Mesenteric fat pad (tissue), 1 donor: Measurements from ENCODE around the gene FRMD3. TPM values are rescaled to one million over a fixed set of nuclear protein-coding genes. Genes with fewer than 3 reads are reported as not detected.
A peak's percentile ranks its signal among the peaks of the same experiment; 100 is the strongest.

Experiments used
- DNase-seq: peaks from one replicate; pipeline ENCODE4 v3.0.0-alpha.2; 2020; ENCODE audit warnings: low spot score
- total RNA-seq: library from RNA; stranded (reverse); fragmentation: NEBNext Ultra II Directional; extraction: Animal tissue kit (Norgen Biotek cat#: 25700); gene quantifications from one replicate; pipeline ENCODE4 v1.2.1, GENCODE V29; 2021
- donor health status: DM: yes; HTN: yes; CAD: no.

FRMD3 gene
- total RNA-seq, 1 donor from 2014 or later = 11.7 TPM

DNA sequence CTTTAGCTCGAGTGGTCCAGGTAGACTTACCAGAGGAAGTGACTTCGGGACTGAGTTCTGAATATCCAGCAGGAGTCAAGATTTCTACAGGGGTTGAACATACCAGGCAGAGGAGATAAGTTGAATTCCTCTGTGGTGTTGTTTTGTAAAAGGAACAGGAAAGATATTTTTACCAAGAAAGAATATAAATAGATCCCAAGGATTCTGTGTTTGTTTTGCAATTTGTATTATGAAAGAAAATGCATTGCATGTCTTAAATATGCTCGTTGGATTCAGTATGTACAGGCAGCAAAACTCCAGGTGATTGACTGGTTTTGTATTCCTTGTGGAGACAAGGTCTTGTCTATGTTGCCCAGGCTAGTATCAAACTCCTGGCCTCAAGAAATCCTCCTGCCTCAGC, 197.8 kb downstream of the FRMD3 start:
- no peak for DNase-seq

DNA sequence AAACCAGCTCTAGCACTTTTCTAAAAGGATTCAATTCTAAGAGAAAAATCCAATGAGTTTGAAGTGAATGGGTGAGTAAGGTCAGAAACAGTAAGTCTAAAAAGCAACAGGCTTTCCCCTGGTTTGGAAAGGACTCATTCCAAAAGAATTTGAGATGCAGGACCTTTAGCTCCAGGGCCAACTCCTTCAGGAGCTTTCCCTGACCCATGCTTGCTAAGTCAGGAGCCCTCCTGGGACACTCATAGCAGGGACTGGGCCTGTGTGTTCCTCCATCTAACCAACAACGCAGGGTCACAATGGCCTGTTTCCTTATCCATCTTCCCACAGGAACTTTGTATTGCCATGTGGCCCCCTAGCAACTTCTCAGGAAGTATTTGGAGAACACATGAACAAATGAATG, 198.8 kb downstream of the FRMD3 start:
- no peak for DNase-seq

- no peak for DNase-seq
These were observed 201.5 kb downstream of the FRMD3 start for GRCh38 chr9:83336706-83337105.

DNA sequence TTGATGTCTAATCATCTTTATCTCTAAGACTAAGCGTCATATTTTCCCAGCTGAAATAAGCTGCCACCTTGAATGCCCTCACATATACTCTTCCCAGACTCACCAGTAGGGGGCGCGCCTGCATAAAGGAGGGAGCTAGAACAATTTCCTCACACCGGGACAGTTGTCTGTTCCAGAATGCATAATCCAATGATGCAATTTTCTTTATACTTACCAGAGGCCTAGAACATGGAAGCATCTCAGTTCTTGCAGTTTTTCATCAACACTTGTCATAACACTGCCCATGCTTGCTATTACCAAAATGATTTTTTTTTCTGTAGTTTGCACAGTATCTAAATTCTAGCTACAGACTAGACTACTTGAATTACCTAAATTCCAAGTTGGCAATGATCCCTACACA, 203.9 kb downstream of the FRMD3 start:
- DNase-seq = no peak

- no peak for DNase-seq
These were observed 207.7 kb downstream of the FRMD3 start for GRCh38 chr9:83330207-83331196.

DNA sequence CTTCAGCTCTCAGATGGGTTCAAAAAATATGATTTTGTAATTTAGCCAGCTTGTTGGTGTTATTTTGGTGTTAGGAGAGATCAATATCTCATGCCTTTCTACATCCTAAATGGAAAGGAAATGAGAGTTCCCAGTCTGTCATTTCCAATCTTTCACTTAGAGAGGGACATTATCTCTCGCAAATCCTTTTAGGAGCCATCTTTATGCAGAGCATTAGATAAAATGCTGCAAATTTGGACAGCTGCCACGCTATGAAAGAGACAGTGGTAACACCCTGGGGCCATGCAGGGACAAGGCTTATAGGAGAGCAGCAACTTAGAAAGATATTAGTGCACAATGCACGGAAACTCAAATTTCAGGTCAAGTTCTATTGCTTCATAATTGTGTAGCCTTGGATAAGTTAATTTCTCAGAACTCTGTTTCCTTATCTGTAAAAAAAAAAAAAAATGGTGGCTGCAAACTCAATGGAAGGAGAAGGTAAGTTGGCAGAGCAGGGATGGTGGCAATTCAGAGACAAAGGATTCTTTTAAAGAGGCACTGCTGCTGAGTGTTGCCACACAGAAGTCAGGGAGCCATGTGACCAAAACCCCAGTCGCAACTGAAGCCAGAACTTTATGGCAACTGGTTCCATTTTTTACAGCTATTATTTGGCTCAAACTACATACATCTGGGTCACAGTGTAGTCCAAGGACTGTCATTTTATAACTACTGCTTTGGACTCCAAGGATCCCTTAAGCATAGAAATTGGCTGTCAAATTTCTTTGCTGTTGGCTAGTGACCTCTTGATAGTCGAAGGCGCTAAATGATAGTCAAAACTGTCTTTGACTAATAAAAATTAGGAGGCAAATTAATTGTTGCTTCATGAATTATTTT, 210.2 kb downstream of the FRMD3 start:
- DNase-seq = no peak

DNA sequence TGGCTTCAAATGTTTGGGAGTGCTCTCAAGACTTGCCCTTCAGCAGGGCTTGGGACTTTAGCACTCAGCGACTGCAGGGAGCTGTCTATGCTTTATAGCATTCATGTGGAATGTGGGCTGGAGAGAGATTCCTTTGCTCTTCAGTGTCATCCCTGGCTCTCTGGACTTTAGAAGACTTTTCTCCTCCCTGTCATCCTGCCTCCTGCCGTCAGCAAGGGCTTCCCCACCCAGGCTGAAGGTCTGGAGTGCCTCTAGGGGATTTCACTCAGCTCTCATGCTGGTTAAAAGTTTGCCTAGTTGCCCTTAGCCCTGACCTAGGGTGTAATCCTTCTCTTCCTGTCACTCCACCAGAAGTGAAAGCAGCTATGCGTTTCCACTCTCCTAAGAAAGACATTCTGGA, 210.9 kb downstream of the FRMD3 start:
- DNase-seq = no peak

GRCh38 chr9:83323148-83323547, 215.1 kb downstream of the FRMD3 start:
- DNase-seq = no peak

- DNase-seq = no peak
These were observed 215.8 kb downstream of the FRMD3 start for GRCh38 chr9:83322438-83322837.

DNA sequence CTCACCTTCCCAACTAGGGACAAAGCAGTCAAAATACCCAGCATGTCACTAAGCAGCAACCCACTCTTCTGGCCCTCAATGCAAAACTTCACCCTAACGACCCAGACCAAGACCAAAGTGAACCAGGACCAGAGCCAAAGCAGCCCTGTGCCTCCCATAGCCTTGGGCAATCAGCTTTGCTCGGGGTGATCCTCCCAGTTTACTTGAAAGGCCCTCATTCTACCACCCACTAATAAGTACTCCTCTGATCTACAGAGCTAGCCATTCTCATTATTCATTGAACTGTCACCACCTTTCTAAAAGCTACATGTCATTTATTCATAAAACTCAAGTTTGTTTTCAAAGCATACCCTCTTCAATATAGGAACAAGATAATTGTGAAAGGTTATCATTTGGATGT, 221.0 kb downstream of the FRMD3 start:
- DNase-seq = no peak

- DNase-seq = no peak
These were observed 222.6 kb downstream of the FRMD3 start for GRCh38 chr9:83315649-83316048.

GRCh38 chr9:83313781-83314180, 224.4 kb downstream of the FRMD3 start:
- DNase-seq = no peak

- no peak for DNase-seq
These were observed 225.7 kb downstream of the FRMD3 start for GRCh38 chr9:83312537-83312936.

- DNase-seq = no peak
These were observed 231.0 kb downstream of the FRMD3 start for GRCh38 chr9:83307066-83307724.

DNA sequence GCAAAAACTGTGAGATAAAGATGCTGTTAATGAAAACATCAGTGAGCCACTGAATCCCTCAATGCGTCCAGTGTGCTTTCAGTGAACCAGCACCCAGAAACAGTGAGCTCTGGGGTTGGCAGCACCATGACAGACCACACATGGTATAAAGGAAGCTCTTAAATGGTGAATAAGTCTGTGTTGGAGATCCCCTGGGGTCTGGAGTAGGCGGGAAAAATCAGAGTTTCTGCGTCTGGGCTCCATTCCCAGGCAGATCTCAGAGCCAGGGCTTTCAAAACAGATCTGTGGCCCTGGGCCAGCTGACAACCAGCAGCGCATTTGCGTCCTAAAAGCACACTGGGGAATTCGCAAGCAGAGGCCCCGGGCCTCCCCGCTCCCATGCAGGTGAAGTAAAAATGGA, 233.5 kb downstream of the FRMD3 start:
- peak; percentile 90 for DNase-seq

- no peak for DNase-seq
These were observed 238.6 kb downstream of the FRMD3 start for GRCh38 chr9:83299571-83299970.

GRCh38 chr9:83299094-83299493, 239.1 kb downstream of the FRMD3 start:
- DNase-seq = no peak

DNA sequence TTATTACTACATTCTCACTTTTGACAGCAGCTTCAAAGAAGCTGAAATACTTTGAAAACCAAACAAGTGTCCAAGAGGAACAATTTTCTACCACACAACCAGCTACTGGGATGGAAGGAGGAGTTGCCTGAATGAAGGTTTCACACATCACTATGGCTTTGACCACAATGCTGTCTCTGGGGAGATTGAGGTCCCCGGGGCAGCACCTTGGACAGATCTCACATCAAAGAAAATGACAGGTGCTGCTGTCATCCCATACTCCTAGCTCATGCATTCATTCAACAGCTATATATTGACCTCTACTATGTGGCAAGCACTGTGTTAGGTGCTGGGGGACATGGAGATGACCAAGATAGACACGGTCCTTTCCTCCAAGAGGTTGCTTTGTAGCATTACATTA, 242.1 kb downstream of the FRMD3 start:
- no peak for DNase-seq

GRCh38 chr9:83294816-83295215, 243.4 kb downstream of the FRMD3 start:
- no peak for DNase-seq

DNA sequence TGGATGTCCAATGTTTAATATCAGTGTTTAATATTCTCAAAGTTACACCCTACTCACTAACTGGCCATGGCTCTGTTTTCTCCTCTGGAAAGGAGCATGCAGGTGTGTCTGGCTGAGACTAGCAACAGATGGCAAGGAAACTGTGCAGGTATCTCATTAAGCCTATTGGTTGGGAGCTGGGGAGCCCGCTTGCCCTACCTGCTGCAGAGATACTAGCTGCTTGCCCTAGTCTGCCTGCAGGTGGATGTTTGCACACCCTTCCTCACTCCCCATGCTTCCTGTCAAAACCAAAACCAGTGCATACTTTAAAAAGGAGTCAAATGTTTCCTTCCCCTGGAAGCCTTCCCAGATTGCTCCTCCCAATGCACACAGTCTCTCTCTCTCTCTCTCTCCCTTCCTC, 247.0 kb downstream of the FRMD3 start:
- DNase-seq = no peak

GRCh38 chr9:83290692-83291091, 247.5 kb downstream of the FRMD3 start:
- DNase-seq = no peak

DNA sequence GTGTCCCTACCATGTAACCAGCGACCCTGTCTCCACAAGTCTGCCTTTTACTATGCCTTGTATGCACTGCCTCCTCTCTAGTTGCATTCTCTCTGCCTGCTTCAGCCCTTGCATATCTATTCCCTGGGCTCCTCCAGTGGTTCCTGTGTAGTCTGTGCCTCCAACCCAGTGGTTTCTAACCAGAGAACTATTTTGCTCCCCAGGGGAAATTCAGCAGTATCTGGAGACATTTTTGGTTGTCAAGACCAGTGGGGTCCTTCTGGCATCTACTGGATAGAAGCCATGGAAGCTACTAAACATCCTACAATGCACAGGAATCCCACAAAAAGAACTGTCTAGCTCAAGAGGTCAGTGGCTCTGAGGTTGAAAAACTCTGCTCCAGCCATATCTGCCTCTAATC, 251.2 kb downstream of the FRMD3 start:
- DNase-seq = no peak
